Natural killer cell treated with Interleukin-12 subunit alpha and Interleukin-12 subunit beta and Interleukin-15 and Interleukin-18, amount 100 ng/mL, for 72 hours (primary cell): Measurements from ENCODE around the gene SIL1. TPM values are rescaled to one million over a fixed set of nuclear protein-coding genes. Genes with fewer than 3 reads are reported as not detected.
"Not testable (repeated sequence)": the region's sequence is repeated elsewhere in the genome, so short reads cannot be mapped to it uniquely, and the experiment has no call there.

ENCODE experiments used
- ATAC-seq, 2 donors: fragments of 150-1000 bp; cut with Tn5 transposase in 1 of 2; sonication (Bioruptor Pico), chemical (Tn5 transposase) in 1 of 2; 2 replicates each; pipeline ENCODE4 v1.10.0; 2021
- DNase-seq: peaks from one replicate; pipeline ENCODE4 v3.0.0; 2022; ENCODE audit warnings: low spot score
- H3K27ac Mint-ChIP-seq, 2 donors: 1 replicate in 1 of 2; 2 replicates in 1 of 2; pipeline ENCODE4 v1.8.0; 2022; ENCODE audit warnings: mixed read lengths in 2 of 2, mild to moderate bottlenecking in 1 of 2, moderate library complexity in 1 of 2
- H3K27me3 Mint-ChIP-seq, 2 donors: 1 replicate in 1 of 2; 2 replicates in 1 of 2; pipeline ENCODE4 v1.8.0; 2022; ENCODE audit warnings: mixed read lengths in 2 of 2
- H3K36me3 Mint-ChIP-seq: one replicate; pipeline ENCODE4 v1.8.0; 2022; ENCODE audit warnings: mixed read lengths
- H3K4me1 Mint-ChIP-seq, 2 donors: 1 replicate in 1 of 2; 2 replicates in 1 of 2; pipeline ENCODE4 v1.8.0; 2022; ENCODE audit warnings: low read depth in 2 of 2, mixed read lengths in 2 of 2, mild to moderate bottlenecking in 1 of 2
- H3K4me3 Mint-ChIP-seq: one replicate; pipeline ENCODE4 v1.8.0; 2022; ENCODE audit warnings: mixed read lengths
- H3K9me3 Mint-ChIP-seq: 2 replicates; pipeline ENCODE4 v1.8.0; 2022; ENCODE audit warnings: mixed read lengths
- total RNA-seq, 2 donors: library from RNA; stranded (reverse); gene quantifications; one replicate each; pipeline ENCODE4 v1.2.3, GENCODE V29; 2022

The SIL1 gene
- total RNA-seq, 2 donors from 2014 or later: 33.1 to 34.6 TPM

DNA sequence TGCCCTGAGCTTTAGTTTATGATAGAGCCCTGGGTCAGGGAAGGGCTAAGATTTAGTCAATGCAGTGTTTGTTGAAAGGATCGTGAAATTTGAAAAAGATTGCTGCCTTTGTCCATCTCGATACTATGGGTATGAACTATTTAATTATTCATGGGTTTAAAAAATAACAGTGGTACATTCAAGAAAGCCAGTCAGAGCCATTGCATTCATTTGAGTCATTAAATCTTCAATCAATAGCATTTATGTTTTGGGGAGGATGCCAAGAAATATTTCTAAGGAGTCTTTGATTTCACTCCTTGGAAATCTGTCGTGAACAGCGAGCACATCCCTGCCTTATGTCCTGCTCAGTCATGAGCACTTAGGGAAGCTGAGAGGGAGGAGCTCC, 268.6 kb downstream of the SIL1 start:
- Mint-ChIP-seq H3K4me3 (no peak overlapping the region), H3K4me1 (peaks cover 0 to 3% of the 10 kb centered on the region in 2 donors), H3K27ac (no peak overlapping the region), H3K9me3 (no peaks in the 10 kb centered on the region), H3K36me3 (peaks cover 15% of the 10 kb centered on the region), H3K27me3 (no peaks in the 10 kb centered on the region)
- ATAC-seq: no peak
- no peak for DNase-seq

- no peak for ATAC-seq
- H3K9me3 Mint-ChIP-seq: no peaks in the 10 kb centered on the region
- peaks cover 0 to 3% of the 10 kb centered on the region in 2 donors for H3K4me1 Mint-ChIP-seq
- H3K4me3 Mint-ChIP-seq: no peak overlapping the region
- peaks cover 15% of the 10 kb centered on the region for H3K36me3 Mint-ChIP-seq
- no peaks in the 10 kb centered on the region for H3K27me3 Mint-ChIP-seq
- no peak overlapping the region for H3K27ac Mint-ChIP-seq
- no peak for DNase-seq
Observed at GRCh38 chr5:138927979-138928378, 270.2 kb downstream of the SIL1 start.

GRCh38 chr5:138927544-138927943, 270.6 kb downstream of the SIL1 start:
- ATAC-seq (no peak), DNase-seq (no peak)
- Mint-ChIP-seq H3K27ac (no peak overlapping the region), H3K36me3 (peaks cover 15% of the 10 kb centered on the region), H3K27me3 (no peaks in the 10 kb centered on the region), H3K4me3 (no peak overlapping the region), H3K4me1 (peaks cover 0 to 3% of the 10 kb centered on the region in 2 donors), H3K9me3 (no peaks in the 10 kb centered on the region)

GRCh38 chr5:138926688-138927448, 271.3 kb downstream of the SIL1 start:
- ATAC-seq (peak in 1 of 2 donors; percentile 15), DNase-seq (no peak)
- Mint-ChIP-seq H3K4me3 (no peak overlapping the region), H3K4me1 (peaks cover 0 to 3% of the 10 kb centered on the region in 2 donors), H3K27ac (no peak overlapping the region), H3K27me3 (no peaks in the 10 kb centered on the region), H3K9me3 (no peaks in the 10 kb centered on the region), H3K36me3 (peaks cover 15% of the 10 kb centered on the region)

- no peak for DNase-seq
- H3K4me3 Mint-ChIP-seq: no peak overlapping the region
- H3K27ac Mint-ChIP-seq: no peak overlapping the region
- H3K9me3 Mint-ChIP-seq: no peaks in the 10 kb centered on the region
- ATAC-seq: no peak
- peaks cover 8% of the 10 kb centered on the region for H3K36me3 Mint-ChIP-seq
- H3K27me3 Mint-ChIP-seq: no peaks in the 10 kb centered on the region
- peaks cover 0 to 2% of the 10 kb centered on the region in 2 donors for H3K4me1 Mint-ChIP-seq
Observed at GRCh38 chr5:138926257-138926656, 271.9 kb downstream of the SIL1 start.

- Mint-ChIP-seq H3K4me3 (no peak overlapping the region), H3K27me3 (no peaks in the 10 kb centered on the region), H3K9me3 (no peaks in the 10 kb centered on the region), H3K36me3 (peaks cover 7% of the 10 kb centered on the region), H3K27ac (no peak overlapping the region), H3K4me1 (no peaks in the 10 kb centered on the region)
- DNase-seq (no peak), ATAC-seq (no peak)
Observed at GRCh38 chr5:138925090-138925635, 273.0 kb downstream of the SIL1 start.

DNA sequence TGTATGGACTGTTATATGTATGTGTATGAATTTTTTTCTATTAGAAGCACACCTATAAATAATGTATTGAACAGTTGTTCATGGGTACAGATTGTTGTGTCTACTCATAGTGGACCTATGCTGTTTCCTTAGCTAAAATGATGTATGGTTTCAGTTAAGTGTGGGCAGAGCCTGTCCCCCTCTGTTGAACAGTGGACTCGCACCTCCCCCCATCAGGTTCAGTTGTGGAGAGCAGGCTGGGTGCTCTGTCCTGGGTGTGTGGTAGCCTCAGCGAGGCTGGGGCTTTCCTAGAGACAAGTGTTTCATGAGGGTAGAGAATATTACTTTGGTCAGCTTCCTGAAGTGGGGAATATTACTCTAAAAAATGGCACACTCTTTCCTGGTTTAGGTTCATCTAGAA, 275.7 kb downstream of the SIL1 start:
- DNase-seq (no peak), ATAC-seq (no peak)
- peaks cover 7% of the 10 kb centered on the region for H3K36me3 Mint-ChIP-seq
- H3K27me3 Mint-ChIP-seq: no peaks in the 10 kb centered on the region
- no peak overlapping the region for H3K27ac Mint-ChIP-seq
- H3K9me3 Mint-ChIP-seq: no peaks in the 10 kb centered on the region
- no peaks in the 10 kb centered on the region for H3K4me1 Mint-ChIP-seq
- no peak overlapping the region for H3K4me3 Mint-ChIP-seq

GRCh38 chr5:138921362-138921761, 276.8 kb downstream of the SIL1 start:
- not testable (repeated sequence) for H3K36me3 Mint-ChIP-seq, H3K4me1 Mint-ChIP-seq, H3K4me3 Mint-ChIP-seq, H3K9me3 Mint-ChIP-seq, H3K27ac Mint-ChIP-seq, H3K27me3 Mint-ChIP-seq, ATAC-seq, DNase-seq

DNA sequence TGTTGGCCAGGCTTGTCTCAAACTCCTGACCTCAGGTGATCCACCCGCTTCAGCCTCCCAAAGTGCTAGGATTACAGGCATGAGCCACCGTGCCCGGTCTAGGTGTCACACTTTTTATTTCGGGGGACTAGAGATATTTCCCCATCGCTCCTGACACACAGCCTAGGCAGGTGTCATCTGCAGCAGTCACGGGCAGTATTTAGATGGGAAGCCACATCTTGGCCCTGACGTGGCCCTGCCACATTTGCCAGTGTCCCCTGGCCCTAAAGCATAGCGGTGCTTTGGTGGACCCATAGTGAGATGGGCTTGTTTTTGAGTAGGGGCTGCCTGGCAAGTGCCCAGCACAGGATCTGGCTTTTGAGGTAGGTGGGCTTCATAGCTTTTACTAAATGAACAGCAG, 278.0 kb downstream of the SIL1 start:
- Mint-ChIP-seq H3K9me3 (no peaks in the 10 kb centered on the region), H3K27ac (no peak overlapping the region), H3K36me3 (no peaks in the 10 kb centered on the region), H3K4me1 (no peaks in the 10 kb centered on the region), H3K4me3 (no peak overlapping the region), H3K27me3 (no peaks in the 10 kb centered on the region)
- DNase-seq (no peak), ATAC-seq (no peak)

GRCh38 chr5:138918686-138919085, 279.5 kb downstream of the SIL1 start:
- Mint-ChIP-seq H3K27ac (no peak overlapping the region), H3K27me3 (no peaks in the 10 kb centered on the region), H3K4me1 (no peaks in the 10 kb centered on the region), H3K36me3 (no peaks in the 10 kb centered on the region), H3K4me3 (no peak overlapping the region), H3K9me3 (no peaks in the 10 kb centered on the region)
- no peak for ATAC-seq
- DNase-seq: no peak

- no peak overlapping the region for H3K27ac Mint-ChIP-seq
- ATAC-seq: no peak
- H3K36me3 Mint-ChIP-seq: peaks cover 14% of the 10 kb centered on the region
- H3K27me3 Mint-ChIP-seq: no peaks in the 10 kb centered on the region
- H3K4me1 Mint-ChIP-seq: peaks cover 4 to 7% of the 10 kb centered on the region in 2 donors
- no peak for DNase-seq
- H3K9me3 Mint-ChIP-seq: no peaks in the 10 kb centered on the region
- H3K4me3 Mint-ChIP-seq: no peak overlapping the region
Observed at GRCh38 chr5:138914338-138914737, 283.8 kb downstream of the SIL1 start.

DNA sequence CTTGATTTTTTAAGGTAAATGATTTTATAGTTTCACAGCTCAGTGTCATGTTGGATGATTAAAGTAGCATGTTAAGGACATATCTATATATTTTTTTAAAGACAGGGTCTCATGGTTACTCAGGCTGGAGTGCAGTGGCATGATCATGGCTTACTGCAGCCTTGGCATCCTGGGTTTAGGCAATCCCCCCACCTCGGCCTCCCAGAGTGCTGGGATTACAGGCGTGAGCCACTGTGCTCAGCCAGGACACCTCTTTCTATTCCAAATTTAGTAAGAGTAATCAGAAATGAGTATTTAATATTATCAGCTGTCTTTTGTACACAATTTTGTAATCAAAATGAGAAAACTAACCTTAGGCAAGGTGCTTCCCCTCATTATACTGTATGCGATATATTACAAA, 284.4 kb downstream of the SIL1 start:
- Mint-ChIP-seq H3K36me3 (peaks cover 14% of the 10 kb centered on the region), H3K4me3 (no peak overlapping the region), H3K27ac (no peak overlapping the region), H3K4me1 (peaks cover 4 to 7% of the 10 kb centered on the region in 2 donors), H3K27me3 (no peaks in the 10 kb centered on the region), H3K9me3 (no peaks in the 10 kb centered on the region)
- no peak for DNase-seq
- no peak for ATAC-seq

GRCh38 chr5:138912093-138912492, 286.1 kb downstream of the SIL1 start:
- H3K9me3 Mint-ChIP-seq: no peaks in the 10 kb centered on the region
- ATAC-seq (no peak), DNase-seq (no peak)
- H3K27ac Mint-ChIP-seq: no peak overlapping the region
- H3K36me3 Mint-ChIP-seq: peaks cover 14% of the 10 kb centered on the region
- H3K4me1 Mint-ChIP-seq: peaks cover 4 to 7% of the 10 kb centered on the region in 2 donors
- no peaks in the 10 kb centered on the region for H3K27me3 Mint-ChIP-seq
- H3K4me3 Mint-ChIP-seq: no peak overlapping the region

DNA sequence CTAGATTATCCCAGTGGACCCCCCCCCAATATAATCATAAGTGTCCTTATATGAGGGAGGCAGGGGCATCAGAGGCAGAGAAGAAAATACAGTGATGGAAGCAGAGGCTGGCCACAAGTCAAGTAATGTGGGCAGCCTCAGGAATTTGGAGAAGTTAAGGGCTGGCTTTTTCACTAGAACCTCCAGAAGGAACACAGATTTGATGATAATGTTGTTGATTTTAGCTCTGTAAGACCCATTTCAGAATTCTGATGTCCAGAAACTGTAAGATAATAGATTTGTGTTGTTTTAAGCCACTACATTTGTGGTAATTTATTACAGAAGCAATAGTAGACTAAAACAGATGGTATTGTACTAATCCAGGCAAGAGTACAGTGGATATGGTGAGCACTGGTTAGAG, 286.7 kb downstream of the SIL1 start:
- DNase-seq (no peak), ATAC-seq (no peak)
- no peaks in the 10 kb centered on the region for H3K27me3 Mint-ChIP-seq
- H3K4me1 Mint-ChIP-seq: peaks cover 4 to 7% of the 10 kb centered on the region in 2 donors
- no peak overlapping the region for H3K4me3 Mint-ChIP-seq
- peaks cover 14% of the 10 kb centered on the region for H3K36me3 Mint-ChIP-seq
- no peak overlapping the region for H3K27ac Mint-ChIP-seq
- no peaks in the 10 kb centered on the region for H3K9me3 Mint-ChIP-seq
